ENCODE results near the gene DHTKD1. TPM values are rescaled to one million over a fixed set of nuclear protein-coding genes. Genes with fewer than 3 reads are reported as not detected.

DHTKD1 gene
- total and polyA plus RNA-seq, 10 of the 15 experiments (the other 5 are each of a cell fraction or from before 2014, with no cell fraction given): 11.3 to 35.0 (median 26.9) TPM

GRCh38 chr10:12165036-12165435 is 96.3 kb downstream of the DHTKD1 start (continued):
- no peak for TF ChIP-seq REST (IDR thresholded peaks at IDR 0.05; ENCODE audit: low read depth, low read length)

GRCh38 chr10:12165999-12166775 is 97.4 kb downstream of the DHTKD1 start:
- intact Hi-C loops (cut with micrococcal nuclease; ENCODE audit: unreplicated experiment) (no loop called here), in situ Hi-C loops (cut with MboI) (no loop called here)
- no peaks in the 10 kb centered on the region for H3K27me3 ChIP-seq (replicated peaks in 1 of 2; ENCODE audit: control insufficient read depth in 2 of 2, insufficient read depth in 2 of 2, low read length in 1 of 2)
- ChIA-PET POLR2A (no interaction called here), CTCF (interaction anchor here (1.2 to 1.6 kb wide), 4 partner anchors 49 to 933 kb away, joined by 3 read pairs; partner anchors contain the start of gene OPTN), SMC1A (ENCODE audit: uncharacterized antibody, unreplicated experiment) (interaction anchor here (0.9 kb wide), 1 partner anchor 13 kb away, joined by 3 read pairs; no protein-coding TSS in a partner anchor), RAD21 (ENCODE audit: unreplicated experiment) (no interaction called here)
- no peak overlapping the region for H3K27ac ChIP-seq (ENCODE audit: control insufficient read depth, insufficient read depth)
- H3K4me1 ChIP-seq (ENCODE audit: control insufficient read depth, insufficient read depth, low read length): no peaks in the 10 kb centered on the region
- peaks cover 17 to 31% of the 10 kb centered on the region in 2 experiments for H3K36me3 ChIP-seq (ENCODE audit: control insufficient read depth in 2 of 2, insufficient read depth in 2 of 2, low read length in 1 of 2)
- H3K9ac ChIP-seq (ENCODE audit: control insufficient read depth, insufficient read depth, low read length): no peak overlapping the region
- DNase-seq (ENCODE audit: low read depth, low spot score) (no peak), ATAC-seq (no peak), FAIRE-seq (no peak)
- 97% methylated on average over 6 of the region's 6 CpGs for WGBS (ENCODE audit: insufficient coverage, insufficient replicate concordance, low lambda C conversion rate, missing lambda C conversion rate)
- H3K4me3 ChIP-seq: no peak overlapping the region
- no peak overlapping the region for H2AFZ ChIP-seq (ENCODE audit: control insufficient read depth, low read depth, low read length)
- no peaks in the 10 kb centered on the region for H3K79me2 ChIP-seq (ENCODE audit: control insufficient read depth, insufficient read depth, low read length)
- no peaks in the 10 kb centered on the region for H4K20me1 ChIP-seq (ENCODE audit: control insufficient read depth, insufficient read depth)
- TF ChIP-seq POU2F2 (IDR thresholded peaks at IDR 0.05; ENCODE audit: borderline replicate concordance, low read depth, low read length) (no peak), SRF (IDR thresholded peaks at IDR 0.05; ENCODE audit: low read depth in 2 of 2, low read length in 2 of 2) (no peak), ZBTB40 (IDR thresholded peaks at IDR 0.05; ENCODE audit: borderline replicate concordance) (no peak), ZBTB4 (CRISPR knock-in tag; IDR thresholded peaks at IDR 0.05) (no peak)
- BruUV-seq (replicated peaks): no TSS peak
- H3K4me2 ChIP-seq (ENCODE audit: control insufficient read depth, insufficient read depth): no peak overlapping the region
- H3K9me3 ChIP-seq (replicated peaks; ENCODE audit: control insufficient read depth, insufficient read depth, low read length): no peaks in the 10 kb centered on the region
